Left ventricle myocardium superior (tissue), 1 donor: ENCODE data around the gene ENPP4. TPM values are rescaled to one million over a fixed set of nuclear protein-coding genes. Genes with fewer than 3 reads are reported as not detected.
"Not testable (repeated sequence)": the region's sequence is repeated elsewhere in the genome, so short reads cannot be mapped to it uniquely, and the experiment has no call there.

Experiments
- ATAC-seq: fragments of 200-7000 bp; cut with Tn5 transposase; one replicate; pipeline ENCODE4 v1.9.1; 2020; ENCODE audit warnings: mild to moderate bottlenecking, moderate library complexity
- DNase-seq: peaks from one replicate; pipeline ENCODE4 v3.0.0-alpha.2; 2020
- intact Hi-C: fragments of 100-400 bp; cut with micrococcal nuclease; formaldehyde crosslinking; loops from one replicate; pipeline ENCODE4 v1.11.0; 2022
- long read RNA-seq: library from polyadenylated mRNA; unstranded; transcript quantifications from one replicate; pipeline ENCODE4 v2.0.0, GENCODE V29; 2021
- total RNA-seq: library from RNA; stranded (reverse); fragmentation: NEBNext Ultra II Directional; extraction: Animal tissue kit (Norgen Biotek cat#: 25700); gene quantifications from one replicate; pipeline ENCODE4 v1.2.1, GENCODE V29; 2021
- donor health status: DM: no; HTN: yes; CAD: no; lungs with severe emphysema.

The ENPP4 gene, protein sequence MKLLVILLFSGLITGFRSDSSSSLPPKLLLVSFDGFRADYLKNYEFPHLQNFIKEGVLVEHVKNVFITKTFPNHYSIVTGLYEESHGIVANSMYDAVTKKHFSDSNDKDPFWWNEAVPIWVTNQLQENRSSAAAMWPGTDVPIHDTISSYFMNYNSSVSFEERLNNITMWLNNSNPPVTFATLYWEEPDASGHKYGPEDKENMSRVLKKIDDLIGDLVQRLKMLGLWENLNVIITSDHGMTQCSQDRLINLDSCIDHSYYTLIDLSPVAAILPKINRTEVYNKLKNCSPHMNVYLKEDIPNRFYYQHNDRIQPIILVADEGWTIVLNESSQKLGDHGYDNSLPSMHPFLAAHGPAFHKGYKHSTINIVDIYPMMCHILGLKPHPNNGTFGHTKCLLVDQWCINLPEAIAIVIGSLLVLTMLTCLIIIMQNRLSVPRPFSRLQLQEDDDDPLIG
- total RNA-seq: 21.3 TPM
- long read RNA-seq, full-length matches to known transcripts: 36 of 43 reads
- long read RNA-seq, partial matches to known transcripts: 5 of 43 reads
- long read RNA-seq, other reads (novel, unspliced or antisense): 2 of 43 reads

DNA sequence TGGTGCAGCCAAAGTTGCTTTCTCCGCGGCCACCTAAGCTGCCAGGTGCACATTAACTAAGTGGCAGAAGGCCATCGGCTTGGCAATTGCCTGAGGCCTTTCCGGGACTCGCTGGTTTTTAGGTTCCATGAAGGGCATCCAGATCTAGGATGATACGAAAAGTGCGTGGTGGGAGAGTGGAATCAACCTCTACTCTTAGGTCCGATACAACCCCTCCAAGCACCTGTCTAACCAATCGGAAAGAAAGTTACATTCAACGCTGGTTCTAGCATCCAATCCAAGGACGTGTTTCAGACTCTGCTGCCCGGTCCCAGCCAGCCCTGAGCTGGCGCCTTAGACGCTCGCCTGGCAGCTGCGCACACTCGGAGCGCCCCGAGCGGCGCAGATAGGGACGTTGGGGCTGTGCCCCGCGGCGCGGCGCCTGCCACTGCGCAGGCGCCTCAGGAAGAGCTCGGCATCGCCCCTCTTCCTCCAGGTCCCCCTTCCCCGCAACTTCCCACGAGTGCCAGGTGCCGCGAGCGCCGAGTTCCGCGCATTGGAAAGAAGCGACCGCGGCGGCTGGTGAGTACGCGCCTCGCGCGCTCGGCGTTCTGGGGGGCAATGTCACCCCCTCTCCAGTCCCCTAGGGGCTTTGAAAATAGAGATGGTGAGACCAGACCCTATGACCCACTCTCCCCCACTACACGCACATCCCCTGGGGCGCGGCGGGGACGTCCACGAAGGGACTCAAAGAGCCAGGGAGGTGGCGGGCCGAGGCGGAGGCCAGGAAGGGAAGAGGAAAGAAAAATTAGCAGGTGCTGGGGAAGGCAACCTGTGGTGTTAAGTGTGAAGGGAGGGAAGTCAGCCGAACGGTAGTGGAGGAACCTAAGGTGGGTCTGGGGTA, at the start of gene ENPP4:
Gene ENPP4 (plus strand): TSS at position 361 of the 883 bp plus-strand sequence. CDS start 9,595 bp downstream, outside the sequence.
- intact Hi-C loops: no loop called here
- peak; percentile 91 for DNase-seq
- peak; percentile 100 for ATAC-seq

DNA sequence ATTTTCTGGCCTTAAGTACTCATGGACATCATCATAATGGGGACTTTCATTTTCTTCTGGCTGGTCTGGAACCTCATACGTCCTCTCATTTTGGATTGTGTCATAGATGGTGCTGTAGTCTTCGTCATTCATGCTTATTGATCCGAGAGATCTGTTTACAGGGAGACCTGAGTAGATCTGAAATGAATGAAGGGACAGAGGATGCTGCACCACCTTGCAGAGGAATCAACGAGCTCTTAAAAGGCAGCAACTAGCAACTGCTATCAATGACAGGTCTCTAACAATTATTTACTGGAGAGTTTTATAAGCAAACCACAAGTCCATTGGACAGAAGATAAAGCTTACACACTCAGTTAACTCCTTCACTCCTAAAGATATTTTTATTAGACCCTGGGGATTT, 49.7 kb upstream of the ENPP4 start:
- no peak for ATAC-seq
- intact Hi-C loops: no loop called here
- DNase-seq: no peak

DNA sequence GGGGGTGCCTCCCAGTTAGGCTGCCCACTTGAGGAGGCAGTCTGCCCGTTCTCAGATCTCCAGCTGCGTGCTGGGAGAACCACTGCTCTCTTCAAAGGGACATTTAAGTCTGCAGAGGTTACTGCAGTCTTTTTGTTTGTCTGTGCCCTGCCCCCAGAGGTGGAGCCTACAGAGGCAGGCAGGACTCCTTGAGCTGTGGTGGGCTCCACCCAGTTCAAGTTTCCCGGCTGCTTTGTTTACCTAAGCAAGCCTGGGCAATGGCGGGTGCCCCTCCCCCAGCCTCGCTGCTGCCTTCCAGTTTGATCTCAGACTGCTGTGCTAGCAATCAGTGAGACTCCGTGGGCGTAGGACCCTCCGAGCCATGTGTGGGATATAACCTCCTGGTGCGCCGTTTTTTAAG, 44.1 kb upstream of the ENPP4 start:
- ATAC-seq, intact Hi-C loops, DNase-seq: not testable (repeated sequence)

DNA sequence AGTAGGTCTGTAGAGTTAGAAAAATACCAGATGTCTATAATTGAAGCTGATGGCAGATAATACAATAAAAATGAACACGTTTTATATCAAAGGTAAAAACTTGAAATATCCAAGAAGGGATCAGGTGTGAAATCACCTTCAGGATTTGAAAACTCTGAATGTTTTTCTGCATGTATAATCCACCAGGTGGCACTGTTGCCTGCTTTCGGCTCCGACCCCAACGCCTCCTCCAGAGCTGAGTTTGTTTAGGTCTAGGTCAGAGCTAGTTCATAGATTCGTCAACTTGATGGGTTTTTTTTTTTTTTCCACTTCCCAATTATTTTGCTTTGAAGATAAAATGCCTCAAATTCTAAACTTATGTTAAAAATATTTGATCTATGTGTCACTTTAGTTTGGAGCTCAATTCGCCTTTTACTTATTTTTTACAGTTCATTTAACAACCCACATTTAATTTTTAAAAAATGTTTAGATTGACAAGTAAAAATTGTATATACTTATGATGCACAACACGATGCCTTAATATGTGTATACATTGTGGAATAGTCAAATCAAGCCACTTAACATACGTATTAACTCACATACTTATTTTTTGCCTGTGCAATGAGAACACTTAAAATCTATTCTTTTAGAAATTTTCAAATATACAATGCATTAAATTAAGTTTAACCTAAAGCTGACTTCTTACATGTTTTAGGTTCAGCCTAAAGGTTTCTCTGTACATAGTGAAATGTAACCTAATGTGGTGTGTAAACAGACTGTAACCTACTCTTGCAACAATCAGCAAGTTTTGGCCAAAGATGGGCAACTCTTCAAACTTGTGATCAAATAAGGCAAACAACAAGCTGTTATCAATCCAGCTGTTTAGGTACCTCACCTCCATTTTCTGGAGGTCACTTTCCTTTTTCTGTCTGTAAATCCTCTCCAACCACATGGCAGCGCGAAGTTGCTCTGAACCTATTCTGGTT, 39.4 kb upstream of the ENPP4 start:
- intact Hi-C loops: loop anchor here (2.0 kb wide), 1 partner anchor 318 kb away; no protein-coding TSS in a partner anchor
- ATAC-seq (peak; percentile 65), DNase-seq (peak; percentile 63)

DNA sequence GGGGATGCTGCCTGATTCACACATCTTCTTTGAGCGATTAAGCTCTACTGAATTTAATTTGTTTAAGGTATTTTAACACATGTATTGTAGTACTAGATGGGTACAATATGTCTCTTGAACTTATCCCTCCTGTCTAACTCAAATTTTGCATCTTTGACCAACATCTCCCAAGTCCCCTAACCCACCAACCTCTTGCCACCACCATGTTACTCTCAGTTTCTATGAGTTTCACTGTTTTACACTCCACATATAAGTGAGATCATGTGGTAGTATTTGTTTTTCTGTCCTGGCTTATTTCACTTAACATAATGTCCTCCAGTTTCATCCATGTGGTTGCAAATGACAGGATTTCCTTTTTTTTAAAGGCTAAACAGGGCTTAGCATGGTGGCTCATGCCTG, 38.7 kb upstream of the ENPP4 start:
- ATAC-seq (no peak), DNase-seq (no peak)
- intact Hi-C loops: loop anchor here (2.0 kb wide), 1 partner anchor 318 kb away; no protein-coding TSS in a partner anchor

DNA sequence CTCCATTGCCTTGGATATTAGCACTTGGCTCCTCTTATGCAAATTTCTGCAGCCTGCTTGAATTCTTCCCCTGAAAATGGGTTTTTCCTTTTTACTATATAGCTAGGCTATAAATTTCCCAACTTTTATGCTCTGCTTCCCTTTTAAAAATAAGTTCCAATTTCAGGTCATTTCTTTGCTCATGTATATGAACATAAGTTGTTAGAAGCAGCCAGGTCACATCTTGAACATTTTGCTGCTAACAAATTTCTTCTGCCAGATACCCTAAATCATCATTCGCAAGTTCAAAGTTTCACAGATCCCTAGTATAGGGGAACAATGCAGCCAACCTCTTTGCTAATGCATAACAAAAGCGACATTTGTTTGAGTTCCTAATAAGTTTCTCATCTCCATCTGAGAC, 34.5 kb upstream of the ENPP4 start:
- intact Hi-C loops: no loop called here
- DNase-seq: no peak
- ATAC-seq: no peak

DNA sequence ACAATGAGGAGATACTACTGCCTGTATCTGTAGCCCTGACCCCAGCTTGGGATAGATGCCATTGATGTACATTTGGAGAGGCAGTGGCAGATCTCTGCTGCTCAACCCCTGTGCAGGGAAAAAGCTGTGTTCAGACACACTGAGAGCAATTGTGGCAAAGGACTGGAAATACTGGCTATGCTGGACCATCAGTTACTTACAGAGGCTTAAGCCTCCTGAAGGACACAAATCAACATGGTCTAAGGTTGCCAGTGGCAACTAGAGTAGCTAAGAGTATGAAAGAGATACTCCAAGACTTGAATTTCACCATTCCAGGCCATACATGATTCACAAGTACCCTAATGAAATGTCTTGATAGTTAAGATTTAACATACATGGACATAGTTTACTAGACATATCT, 32.4 kb upstream of the ENPP4 start:
- DNase-seq (no peak), ATAC-seq (no peak)
- intact Hi-C loops: no loop called here

DNA sequence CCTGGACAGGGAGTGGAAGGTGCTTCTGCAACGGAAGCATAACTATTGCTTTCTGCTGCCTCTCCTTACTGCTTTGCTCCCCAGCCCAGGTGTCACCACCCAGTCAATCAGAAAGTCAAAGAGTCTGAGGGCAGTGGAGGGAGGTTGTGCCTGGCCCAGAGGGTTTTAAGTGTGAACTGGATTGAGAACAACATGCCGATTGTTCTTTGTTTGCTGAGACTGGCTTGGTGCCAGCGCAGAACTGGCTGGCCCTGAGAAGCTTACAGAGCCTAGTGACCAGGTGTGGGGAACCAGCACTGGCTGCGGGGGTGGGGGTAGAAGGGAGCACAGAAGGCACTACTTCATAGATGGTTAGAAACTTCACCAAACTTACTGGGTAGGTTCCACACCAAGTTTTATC, 31.1 kb upstream of the ENPP4 start:
- ATAC-seq (peak; percentile 44), DNase-seq (peak; percentile 53)
- intact Hi-C loops: no loop called here

DNA sequence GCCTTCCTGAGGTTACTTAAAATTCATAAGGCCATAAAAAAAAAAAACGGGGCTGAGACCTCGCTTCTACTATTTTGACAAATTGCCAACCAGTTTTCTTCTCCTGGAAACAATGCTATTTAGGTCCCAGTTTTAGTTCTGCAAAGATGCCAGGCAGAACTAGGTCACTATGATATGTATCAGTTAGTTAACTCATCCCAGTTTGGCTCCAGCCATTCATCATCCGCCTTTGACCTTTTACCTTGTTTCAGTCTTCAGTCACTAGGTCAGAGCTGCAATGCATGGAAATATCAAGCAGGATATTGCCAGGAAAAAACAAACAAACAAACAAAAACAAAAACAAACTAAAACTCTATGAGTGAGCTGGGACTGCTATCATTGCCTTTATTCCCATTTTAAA, 29.8 kb upstream of the ENPP4 start:
- intact Hi-C loops: loop anchor here (10.0 kb wide), 1 partner anchor 105 kb away; no protein-coding TSS in a partner anchor
- DNase-seq (no peak), ATAC-seq (no peak)

DNA sequence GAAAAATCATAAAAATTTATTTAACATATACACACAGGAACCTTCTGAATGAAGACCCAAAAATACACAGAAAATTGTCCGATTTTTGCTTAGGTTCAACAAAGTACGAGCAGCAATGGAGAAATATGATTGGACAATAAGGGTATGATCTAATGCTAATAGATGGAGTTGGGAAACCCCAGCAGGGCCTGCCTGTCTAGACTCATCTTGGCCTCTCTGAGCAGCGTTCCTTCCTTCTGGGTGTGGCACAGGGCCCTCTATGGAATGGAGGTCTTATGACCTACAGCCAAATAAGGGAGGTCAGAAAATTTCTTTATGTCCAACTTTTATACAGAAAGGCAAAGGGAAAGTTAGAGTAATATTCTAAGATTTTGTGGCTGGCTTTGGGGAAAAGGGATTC, 27.7 kb upstream of the ENPP4 start:
- DNase-seq (no peak), ATAC-seq (no peak)
- intact Hi-C loops: loop anchor here (10.0 kb wide), 1 partner anchor 103 kb away; no protein-coding TSS in a partner anchor

DNA sequence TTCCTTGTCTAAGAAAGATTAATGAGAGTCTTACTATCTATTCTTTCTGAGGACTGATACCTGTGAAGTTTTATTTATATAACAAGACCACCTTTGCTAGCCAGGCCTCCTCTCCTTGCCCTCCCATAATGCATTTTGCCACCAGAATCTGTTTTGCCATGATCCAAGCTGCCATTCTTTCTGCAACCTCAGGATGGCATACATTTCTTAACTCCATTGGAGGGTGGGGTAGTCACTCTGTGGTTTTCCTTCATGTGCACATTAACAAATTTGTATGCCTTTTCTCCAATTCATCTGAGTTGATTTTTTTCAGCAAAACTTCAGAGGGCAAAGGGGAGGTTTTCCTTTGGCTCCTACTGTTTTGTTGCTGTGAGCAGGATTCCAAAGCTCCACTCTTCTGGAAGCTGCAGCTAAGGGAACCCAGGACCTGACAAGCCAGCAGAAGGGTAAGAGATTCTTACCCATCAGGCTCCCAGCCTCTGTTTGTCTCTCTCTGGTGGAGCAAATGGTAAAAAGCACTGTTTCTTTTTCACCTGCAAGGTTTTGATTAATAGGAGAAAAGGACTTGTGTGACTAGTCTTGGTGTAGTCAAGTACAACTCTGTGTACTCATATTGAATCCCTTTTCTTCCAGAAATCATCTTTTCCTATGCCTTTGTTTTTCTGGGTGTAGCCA, 26.2 kb upstream of the ENPP4 start:
- DNase-seq: no peak
- ATAC-seq: no peak
- intact Hi-C loops: loop anchor here (10.0 kb wide), 1 partner anchor 101 kb away; no protein-coding TSS in a partner anchor

DNA sequence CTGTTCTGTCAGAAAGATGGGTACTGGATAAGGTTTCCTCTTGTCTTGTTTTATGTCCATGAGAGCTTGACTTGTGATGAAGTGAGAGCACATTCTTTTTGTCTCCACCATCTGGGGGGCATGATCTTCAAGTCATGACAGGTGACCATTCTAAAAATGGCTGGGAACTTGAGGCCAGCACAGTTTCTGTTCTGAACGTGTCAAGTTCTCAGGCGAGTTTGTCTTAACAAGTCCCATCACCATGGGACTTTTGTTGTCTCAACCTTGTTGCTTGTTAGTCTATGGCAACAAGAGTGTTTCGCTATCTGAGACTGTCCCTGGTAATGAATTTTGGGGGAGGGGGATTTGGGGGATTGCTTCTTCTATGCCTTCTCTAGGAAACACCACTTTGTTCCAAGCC, 25.6 kb upstream of the ENPP4 start:
- DNase-seq (no peak), ATAC-seq (no peak)
- intact Hi-C loops: loop anchor here (10.0 kb wide), 1 partner anchor 101 kb away; no protein-coding TSS in a partner anchor

DNA sequence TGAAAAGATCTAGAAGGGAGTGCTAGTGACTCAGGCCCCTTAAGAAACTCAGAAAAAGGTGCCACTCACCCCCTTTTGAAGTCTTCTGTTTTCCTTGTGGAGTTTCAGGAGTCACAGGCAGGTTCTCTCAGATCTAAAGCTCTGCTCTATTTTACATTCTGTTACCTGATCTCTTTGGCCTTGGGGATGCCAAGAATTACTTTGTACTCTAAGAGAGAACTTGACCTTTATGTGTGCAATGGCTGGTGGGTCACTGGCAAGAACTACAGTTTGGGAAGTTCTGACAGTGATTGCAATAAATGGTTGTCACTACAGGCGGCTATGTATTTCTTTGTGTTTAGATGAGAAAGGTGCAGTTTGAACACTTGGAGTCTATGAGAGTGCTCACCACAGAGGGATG, 24.2 kb upstream of the ENPP4 start:
- intact Hi-C loops: loop anchor here (10.0 kb wide), 1 partner anchor 99 kb away; no protein-coding TSS in a partner anchor
- ATAC-seq: peak; percentile 31
- DNase-seq: no peak

DNA sequence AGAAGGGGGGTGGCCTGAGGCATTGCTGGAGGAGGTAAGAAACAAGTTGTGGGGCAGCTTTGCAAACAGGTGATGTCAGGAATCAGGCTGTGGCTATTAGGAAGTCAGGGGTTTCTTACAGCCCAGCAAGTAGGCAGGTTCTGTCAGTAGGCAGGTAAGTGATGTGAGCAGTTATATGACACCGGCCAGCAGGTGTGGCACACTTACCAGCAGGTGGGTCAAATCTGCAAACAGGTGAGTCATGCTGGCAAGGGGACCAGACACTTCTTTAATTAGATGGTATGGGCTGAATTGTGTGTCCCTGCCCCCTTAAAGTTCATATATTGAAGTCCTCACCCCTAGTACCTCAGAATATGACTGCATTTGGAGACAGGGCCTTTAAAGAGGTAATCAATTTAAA, 16.4 kb upstream of the ENPP4 start:
- DNase-seq: no peak

DNA sequence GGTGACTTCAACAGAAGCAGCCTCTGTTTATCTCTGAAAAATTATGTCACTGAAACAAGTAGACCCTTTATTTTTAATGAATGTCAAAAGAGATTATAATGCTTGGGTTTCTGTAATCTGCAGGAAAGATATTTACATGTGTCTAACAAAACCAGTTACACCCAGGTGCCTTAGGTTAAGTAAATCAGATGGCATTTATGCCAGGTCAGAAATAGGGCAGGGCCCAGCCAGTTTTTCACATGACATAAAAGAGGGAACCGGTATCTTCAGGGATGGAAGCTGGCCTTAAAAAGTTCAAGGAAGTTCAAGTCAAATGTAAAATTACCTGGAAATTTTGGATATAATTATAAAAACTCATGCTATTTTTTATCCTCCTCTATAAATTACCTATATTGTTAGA, 14.2 kb upstream of the ENPP4 start:
- ATAC-seq (no peak), DNase-seq (no peak)
- intact Hi-C loops: no loop called here

More for the DNA sequence above, 16.4 kb upstream of the ENPP4 start:
- intact Hi-C loops: no loop called here
- ATAC-seq: no peak

DNA sequence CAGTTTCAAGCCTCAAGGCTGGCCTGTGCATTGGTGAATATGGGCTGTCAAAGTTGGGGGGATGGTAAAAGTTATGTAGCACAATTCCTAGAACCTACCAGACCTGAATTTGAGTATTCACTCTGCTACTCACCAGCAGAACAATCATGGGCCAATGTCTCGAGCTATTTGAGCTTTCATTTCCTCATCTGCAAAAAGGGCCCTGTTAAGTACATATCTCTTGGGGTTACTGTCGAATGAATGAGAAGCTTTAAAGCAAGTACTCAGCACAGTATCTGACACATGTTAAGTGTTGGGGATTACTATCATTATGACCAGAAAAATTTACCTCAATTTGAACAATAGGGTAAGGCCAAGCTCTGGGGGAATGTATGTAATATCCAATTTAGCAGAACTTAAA, 13.5 kb upstream of the ENPP4 start:
- intact Hi-C loops: no loop called here
- no peak for DNase-seq
- ATAC-seq: no peak

DNA sequence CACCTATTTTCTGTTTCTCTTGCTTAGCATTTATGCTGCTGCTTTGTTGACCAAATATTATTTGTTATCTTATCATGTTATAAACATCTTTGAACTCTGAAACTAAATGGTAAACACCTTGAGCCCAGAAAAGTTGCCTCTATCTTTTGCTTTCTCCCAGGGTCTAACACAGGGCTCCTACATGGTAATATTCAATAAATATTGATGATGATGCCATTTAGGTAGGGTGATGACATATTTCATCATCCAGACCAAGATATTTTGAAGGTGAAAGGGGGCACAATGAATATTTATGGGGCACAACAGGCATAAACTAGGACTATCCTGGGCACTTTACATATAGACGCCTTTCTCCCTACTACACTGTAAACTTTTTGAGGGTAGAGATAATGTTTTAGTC, 11.6 kb upstream of the ENPP4 start:
- ATAC-seq: no peak
- intact Hi-C loops: no loop called here
- DNase-seq: no peak

DNA sequence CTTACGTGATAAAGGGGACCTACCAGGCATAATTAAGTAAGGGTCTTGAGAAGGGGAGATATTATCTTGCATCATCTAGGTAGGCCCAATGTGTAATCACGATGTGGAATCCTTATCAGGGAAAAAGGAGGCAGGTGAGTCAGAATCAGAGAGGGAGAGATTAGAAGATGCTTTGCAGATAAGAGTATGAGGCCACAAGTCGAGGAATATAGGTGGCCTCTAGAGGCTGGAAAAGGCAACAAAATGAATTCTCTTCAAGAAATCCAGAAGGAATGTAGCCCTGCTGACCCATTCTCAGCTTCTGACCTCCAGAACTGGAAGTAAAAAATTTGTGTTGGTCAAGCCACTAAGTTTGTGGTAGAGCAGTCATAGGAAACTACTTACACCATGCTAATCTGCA, 11.0 kb upstream of the ENPP4 start:
- intact Hi-C loops: no loop called here
- ATAC-seq: no peak
- no peak for DNase-seq
